ENCODE results near the gene B4GALT5. TPM values are rescaled to one million over a fixed set of nuclear protein-coding genes. Genes with fewer than 3 reads are reported as not detected.
A peak's percentile ranks its signal among the peaks of the same experiment; 100 is the strongest.

Gene B4GALT5
- total RNA-seq, 4 donors from 2014 or later, result 4.2 to 10.3 (median 7.1) TPM

GRCh38 chr20:49597825-49598395 lies 115.8 kb downstream of the B4GALT5 start:
- no peak overlapping the region for H3K4me3 ChIP-seq (ENCODE audit: low read depth, poor library complexity, severe bottlenecking)
- DNase-seq (ENCODE audit: low spot score in 2 of 2), result no peak
- no peak for TF ChIP-seq CTCF (IDR thresholded peaks at IDR 0.05)
- no peak for TF ChIP-seq POLR2A (IDR thresholded peaks at IDR 0.05)
- WGBS, 2 donors, result 93% methylated on average over 4 of the region's 4 CpGs
- intact Hi-C loops (cut with DNase I; ENCODE audit: low total_unique reads), result no loop called here

- H3K4me3 ChIP-seq (ENCODE audit: low read depth, poor library complexity, severe bottlenecking), result no peak overlapping the region
- DNase-seq (ENCODE audit: low spot score in 2 of 2), result no peak
- TF ChIP-seq POLR2A (IDR thresholded peaks at IDR 0.05), result no peak
- no peak for TF ChIP-seq CTCF (IDR thresholded peaks at IDR 0.05)
- WGBS, 2 donors, result 65 to 68% methylated on average over 14 to 15 of the region's 15 CpGs
- intact Hi-C loops (cut with DNase I; ENCODE audit: low total_unique reads), result no loop called here
Measured at GRCh38 chr20:49595811-49596561, 117.7 kb downstream of the B4GALT5 start.

- no peak for DNase-seq (ENCODE audit: low spot score in 2 of 2)
- H3K4me3 ChIP-seq (ENCODE audit: low read depth, poor library complexity, severe bottlenecking), result no peak overlapping the region
- 87 to 90% methylated on average over 10 of the region's 10 CpGs for WGBS, 2 donors
- intact Hi-C loops (cut with DNase I; ENCODE audit: low total_unique reads), result no loop called here
- TF ChIP-seq POLR2A (IDR thresholded peaks at IDR 0.05), result no peak
- no peak for TF ChIP-seq CTCF (IDR thresholded peaks at IDR 0.05)
Measured at GRCh38 chr20:49595346-49595745, 118.3 kb downstream of the B4GALT5 start.

- intact Hi-C loops (cut with DNase I; ENCODE audit: low total_unique reads), result no loop called here
- TF ChIP-seq POLR2A (IDR thresholded peaks at IDR 0.05) (no peak), CTCF (IDR thresholded peaks at IDR 0.05) (no peak)
- H3K4me3 ChIP-seq (ENCODE audit: low read depth, poor library complexity, severe bottlenecking), result no peak overlapping the region
- no peak for DNase-seq (ENCODE audit: low spot score in 2 of 2)
- WGBS, 2 donors, result 90 to 91% methylated on average over 5 to 6 of the region's 6 CpGs
Measured at GRCh38 chr20:49594931-49595315, 118.8 kb downstream of the B4GALT5 start.

GRCh38 chr20:49594143-49594930 lies 119.3 kb downstream of the B4GALT5 start:
- intact Hi-C loops (cut with DNase I; ENCODE audit: low total_unique reads), result no loop called here
- no peak overlapping the region for H3K4me3 ChIP-seq (ENCODE audit: low read depth, poor library complexity, severe bottlenecking)
- peak; percentile 69 to 92 for DNase-seq (ENCODE audit: low spot score in 2 of 2)
- TF ChIP-seq POLR2A (IDR thresholded peaks at IDR 0.05) (no peak), CTCF (IDR thresholded peaks at IDR 0.05) (no peak)
- 42 to 46% methylated on average over 12 of the region's 12 CpGs for WGBS, 2 donors

All from lower leg skin (tissue), 4 donors.